Measurements from ENCODE around the gene RAB38.

Gene RAB38

DNA sequence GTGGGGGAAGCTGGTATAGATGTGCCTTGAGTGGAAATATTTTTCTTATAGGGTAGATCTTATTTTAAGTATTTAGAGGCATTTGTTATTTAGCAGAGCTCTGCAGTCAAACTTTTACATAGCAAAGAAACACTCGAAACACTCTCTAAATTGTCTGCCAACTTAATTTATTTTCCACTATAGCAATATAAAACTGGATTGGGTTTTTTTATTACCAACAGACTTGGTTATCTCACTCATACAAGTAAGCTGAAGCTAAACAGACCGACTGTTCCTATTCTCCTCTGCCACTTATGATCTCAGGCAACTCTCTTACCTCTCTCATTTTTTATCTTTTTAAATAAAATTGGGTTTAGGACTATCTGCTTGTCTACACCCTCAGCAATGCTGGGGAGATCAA, 4.6 kb downstream of the RAB38 start:
- DNase-seq (ENCODE audit: low read depth in 2 of 3, low spot score in 1 of 3), result no peak

DNA sequence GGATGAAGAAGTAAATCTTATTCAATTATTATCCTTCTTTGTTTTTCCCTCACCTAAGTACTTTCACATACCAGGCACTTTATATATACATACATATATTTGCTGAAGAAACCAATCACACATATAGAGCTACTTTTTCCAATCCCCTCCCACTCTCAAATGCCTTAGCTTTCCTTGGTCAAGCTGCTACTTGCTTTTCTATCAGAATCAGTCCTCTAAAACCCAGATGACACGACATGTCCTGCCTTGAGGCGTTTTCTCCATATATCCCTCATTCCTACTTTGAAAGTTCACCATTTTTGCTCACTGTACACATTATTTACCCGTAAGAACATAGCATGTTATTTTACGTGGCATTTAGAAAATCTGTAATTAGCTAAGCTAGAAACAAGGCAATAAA, 5.4 kb downstream of the RAB38 start:
- DNase-seq (ENCODE audit: low read depth in 2 of 3, low spot score in 1 of 3), result no peak

DNA sequence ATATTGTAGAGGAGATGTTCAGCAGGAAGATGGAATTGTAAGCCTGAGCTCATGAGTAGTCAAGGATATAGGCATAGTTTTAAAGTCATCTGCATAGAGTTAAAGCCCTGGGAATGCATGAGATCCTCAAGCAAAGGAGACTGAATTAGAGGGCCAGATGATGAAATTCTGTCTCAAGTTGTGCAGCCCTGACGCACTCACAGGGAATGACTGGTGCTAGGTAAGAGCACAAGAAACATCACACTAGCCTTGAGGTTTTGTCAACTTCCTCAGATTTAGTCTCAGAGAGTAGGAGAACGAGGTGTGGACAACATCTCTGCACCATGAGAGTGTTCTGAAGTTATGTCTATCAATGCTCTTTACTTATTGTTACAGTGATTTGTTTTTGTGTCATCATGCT, 5.8 kb downstream of the RAB38 start:
- DNase-seq (ENCODE audit: low read depth in 2 of 3, low spot score in 1 of 3), result no peak

DNA sequence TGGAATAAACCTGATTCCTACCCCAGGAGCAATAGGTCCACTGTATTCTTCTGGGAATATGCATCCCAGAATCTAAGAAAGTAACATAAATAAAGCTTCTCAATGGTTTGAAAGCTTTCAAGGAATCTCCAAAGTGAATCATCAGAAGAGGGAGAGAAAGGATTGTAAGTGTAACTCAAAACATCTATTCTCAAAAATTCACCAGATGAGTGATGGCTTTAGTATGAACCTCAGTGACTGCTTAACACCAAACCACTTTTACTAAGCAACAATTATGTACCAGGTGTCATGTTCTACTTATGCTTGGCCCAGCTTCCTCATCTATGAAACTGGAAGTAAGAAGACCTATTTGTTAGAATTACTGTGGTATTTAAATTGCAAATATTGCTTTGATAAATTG, 7.4 kb downstream of the RAB38 start:
- DNase-seq (ENCODE audit: low read depth in 2 of 3, low spot score in 1 of 3), result no peak

DNA sequence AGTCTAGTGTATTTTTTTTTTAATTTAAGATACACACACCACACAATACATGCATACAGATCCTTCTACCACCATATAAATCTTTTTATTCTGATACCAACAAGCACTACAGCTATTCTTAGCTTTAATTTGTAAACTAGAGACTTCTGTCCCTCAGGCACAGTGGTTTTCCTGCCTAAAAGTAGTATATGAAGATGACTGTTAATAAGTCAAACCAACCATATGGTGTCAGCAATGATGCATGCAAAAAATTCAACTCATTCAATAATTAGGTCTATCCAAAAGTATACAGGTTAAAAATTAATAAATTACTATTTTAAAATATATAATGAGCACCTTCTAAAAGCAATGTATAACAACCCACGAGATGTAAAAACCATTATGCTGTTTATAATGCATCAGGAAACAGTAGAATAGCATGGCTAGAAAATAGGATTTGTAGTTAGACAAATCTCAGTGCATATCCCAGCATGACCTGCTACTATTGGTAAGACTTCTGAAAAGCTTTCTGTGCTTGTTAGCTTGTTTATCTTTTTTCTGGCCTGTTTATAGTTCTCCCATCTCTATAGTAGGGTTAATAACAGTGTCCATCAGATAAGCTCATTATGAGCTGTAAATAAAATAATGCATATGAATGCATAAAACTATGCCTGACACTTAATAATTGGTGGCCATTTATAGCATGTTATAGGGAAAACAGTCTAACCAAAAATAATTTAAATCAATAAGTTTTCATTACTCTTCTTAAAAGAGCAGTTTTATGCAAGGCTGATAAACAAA, 10.2 kb downstream of the RAB38 start:
- DNase-seq (ENCODE audit: low read depth in 2 of 3, low spot score in 1 of 3), result no peak

DNA sequence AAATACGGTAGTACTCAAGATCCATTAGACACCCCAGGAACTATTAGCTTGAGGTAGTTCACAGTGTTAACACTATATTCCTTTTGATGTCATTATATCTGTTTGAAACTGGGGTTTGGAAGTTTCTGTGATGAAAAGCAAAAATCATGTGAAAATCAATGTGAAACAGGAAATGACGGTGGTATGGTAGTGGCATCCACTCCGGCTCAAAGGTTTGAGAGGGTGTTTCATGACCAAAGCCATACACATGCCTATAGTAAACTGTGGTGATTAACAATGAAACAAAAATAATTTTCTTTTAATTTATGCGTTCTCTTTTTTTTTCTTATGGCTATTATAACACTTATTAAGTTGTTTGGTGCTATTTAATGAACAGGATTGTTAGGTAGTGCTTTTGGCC, 10.9 kb downstream of the RAB38 start:
- DNase-seq (ENCODE audit: low read depth in 2 of 3, low spot score in 1 of 3), result no peak

DNA sequence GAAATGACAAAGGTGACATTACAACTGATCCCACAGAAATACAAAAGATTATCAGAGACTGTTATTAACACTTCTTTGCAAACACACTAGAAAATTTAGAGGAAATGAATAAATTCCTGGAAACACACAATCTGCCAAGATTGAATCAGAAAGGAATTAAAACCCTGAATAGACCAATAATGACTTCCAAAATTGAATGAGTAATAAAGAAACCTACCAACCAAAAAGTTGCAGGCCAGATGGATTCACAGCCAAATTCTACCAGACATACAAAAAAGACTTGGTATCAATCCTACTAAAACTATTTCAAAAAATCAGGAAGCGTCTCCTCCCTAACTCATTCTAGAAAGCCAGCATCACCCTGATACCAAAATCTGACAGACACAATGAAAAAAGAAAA, 17.2 kb downstream of the RAB38 start:
- DNase-seq (ENCODE audit: low read depth in 2 of 3, low spot score in 1 of 3), result no peak

DNA sequence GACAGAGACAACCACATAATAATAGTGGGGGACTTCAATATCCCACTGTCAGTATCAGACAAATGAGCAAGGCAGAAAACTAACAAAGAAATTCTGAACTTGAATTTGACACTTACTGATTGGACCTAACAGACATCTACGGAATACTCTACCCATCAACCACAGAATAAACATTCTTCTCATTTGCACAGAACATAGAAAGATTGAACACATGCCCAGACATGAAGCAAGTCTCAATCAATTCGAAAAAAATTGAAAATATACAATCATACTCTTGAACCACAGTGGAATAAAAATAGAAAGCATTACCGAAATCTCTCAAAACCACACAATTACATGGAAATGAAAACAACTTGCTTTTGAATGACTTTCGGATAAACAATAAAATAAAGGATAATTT, 17.9 kb downstream of the RAB38 start:
- no peak for DNase-seq (ENCODE audit: low read depth in 2 of 3, low spot score in 1 of 3)

DNA sequence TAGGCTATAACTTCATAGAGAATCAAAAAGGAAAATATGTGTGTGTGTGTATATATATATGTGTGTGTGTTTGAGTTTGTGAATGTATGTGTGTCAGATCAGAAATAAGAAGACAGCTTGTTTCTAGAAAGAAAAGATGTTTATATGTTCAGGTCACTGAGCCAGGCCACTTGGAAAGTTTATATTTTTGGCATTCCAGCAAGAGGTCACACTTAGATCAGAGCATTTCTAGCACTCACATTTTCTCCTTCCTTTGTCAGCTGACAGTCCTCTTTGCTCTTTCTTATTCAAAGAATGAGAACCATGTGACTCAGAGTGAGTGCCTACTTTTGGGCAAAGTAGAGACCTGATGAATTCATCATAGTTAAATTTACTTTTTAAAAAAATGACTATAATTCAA, 22.9 kb downstream of the RAB38 start:
- DNase-seq (ENCODE audit: low read depth in 2 of 3, low spot score in 1 of 3), result no peak

DNA sequence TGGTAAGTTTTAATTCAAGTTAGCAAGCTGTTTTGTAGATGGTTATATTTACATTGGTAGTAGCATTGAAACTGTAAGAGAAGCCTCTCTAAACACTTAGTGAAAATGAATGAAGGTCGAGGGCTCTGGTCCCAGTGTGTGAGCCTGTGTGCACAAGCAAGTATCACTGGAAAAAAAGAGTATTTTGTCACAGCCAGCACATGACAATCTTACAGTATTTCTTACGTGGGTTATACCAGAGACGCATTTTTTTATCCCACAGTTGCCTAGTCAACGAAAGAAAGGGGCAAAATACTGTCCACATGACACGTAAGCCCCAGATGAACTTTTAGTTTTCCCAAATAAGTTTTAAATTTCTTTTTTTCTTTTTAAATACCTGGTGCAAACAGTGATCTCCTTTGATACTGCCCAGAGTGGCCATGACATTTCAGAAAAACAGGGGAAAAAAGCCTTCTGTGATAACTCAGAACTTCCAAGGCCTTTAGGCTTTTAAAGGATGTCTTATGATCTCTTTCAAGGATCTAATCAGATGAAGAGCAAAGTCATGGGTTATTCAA, 23.5 kb downstream of the RAB38 start:
- DNase-seq (ENCODE audit: low read depth in 2 of 3, low spot score in 1 of 3), result no peak

DNA sequence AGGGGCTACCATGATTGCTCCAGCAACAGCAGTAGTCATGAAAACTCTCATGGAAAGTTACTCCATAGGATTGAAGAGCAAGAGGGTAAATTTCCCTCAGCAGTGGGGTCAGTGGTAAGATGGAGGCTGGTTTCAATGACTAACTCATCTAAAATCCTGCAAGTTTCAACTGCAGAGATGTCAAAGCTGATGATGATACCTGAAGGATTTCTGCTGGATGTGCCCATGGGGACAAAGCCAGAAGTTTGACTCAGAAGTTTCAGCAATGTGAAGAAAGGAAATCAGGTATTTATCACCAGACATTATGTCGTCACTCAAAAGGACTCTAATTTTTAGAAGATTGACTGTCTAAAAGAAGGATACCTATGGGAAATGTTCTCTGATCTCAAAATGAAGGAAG, 29.1 kb downstream of the RAB38 start:
- no peak for DNase-seq (ENCODE audit: low read depth in 2 of 3, low spot score in 1 of 3)

DNA sequence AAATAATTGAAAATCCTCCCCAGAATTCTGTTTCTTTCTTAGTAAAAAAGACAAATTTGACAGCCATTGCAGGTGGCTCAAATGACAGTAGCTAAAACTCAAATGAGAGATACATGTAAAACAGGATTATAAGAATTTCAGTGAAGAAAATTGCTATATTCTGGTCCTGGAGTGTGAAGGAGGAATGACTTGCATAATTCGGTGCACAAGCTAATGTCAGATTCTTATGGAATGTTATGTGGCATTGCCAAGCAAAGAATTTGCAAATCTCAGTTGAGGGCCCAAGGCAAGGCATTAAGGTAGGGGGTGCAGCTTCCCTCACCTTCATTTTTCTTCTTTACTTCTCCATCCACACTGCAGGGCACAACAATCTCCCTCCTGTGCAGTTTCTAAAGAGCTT, 35.4 kb downstream of the RAB38 start:
- DNase-seq (ENCODE audit: low read depth in 2 of 3, low spot score in 1 of 3), result no peak

DNA sequence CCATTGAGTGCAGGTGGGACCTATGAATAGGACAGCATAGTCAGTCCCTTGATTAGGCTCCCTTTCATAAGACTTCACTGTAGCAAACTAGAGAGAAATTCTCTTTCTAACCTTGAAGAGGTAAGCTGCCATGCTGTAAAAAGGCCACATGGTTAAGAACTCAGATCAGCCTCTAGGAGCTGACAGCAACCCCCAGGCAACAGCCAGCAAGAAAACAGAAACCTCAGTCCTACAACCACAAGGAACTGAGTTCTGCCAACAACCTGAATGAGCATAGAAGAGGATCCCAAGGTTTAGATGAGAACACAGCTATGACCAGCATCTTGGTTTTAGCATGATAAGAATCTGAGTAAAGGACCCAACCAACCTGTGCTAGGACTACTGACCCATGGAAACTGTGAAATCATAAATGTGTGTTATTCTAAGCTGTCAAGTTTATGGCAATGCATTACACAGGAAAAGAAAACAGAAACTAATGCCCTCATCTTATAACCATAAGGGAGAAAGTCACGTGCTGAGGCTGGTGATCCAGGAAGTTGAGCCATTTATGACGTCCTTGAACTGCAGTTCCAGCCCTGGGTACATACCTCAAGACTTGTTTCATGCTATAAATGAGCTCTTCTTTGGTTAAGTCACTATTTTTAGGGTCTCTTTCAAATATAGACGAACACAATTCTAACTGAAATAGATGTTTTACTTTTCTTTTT, 43.3 kb downstream of the RAB38 start:
- DNase-seq (ENCODE audit: low read depth in 2 of 3, low spot score in 1 of 3), result no peak

DNA sequence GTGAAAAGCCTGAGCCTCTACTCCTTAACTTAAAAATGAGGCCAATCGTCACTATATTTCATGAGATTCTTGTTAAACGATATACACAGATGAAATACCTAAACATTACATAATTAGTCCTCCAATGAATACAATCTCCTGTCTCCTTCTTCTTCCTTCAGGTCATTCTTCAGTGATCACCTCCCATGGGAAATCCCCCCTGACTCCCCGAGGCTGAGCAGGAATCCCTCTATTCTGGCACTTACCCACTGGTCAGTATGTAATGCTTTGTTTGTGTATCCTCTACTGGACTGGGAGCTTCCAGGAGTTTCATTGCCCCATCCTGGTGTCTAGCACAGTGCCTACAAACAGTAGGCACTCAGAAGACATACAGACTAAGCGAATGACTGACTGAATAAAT, 52.3 kb downstream of the RAB38 start:
- DNase-seq (ENCODE audit: low read depth in 2 of 3, low spot score in 1 of 3), result no peak

DNA sequence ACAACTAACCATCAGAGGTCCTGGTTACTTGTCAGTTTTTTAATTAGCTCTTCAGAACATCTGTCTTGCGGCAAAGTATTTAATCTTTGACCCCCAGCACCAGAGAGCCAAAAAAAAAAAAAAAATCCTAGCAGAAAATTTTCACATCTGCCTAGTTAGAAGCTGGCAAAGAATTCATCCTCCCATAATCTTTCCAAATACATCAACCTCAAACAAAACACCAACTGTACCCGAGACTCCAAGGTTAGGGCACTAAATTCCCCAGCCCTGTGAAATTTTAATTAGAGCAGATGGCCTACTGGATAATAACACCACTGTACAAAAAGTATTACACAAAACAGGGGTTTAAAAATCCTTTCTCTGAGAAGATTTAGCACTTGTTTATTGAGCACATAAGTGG, 55.7 kb downstream of the RAB38 start:
- no peak for DNase-seq (ENCODE audit: low read depth in 2 of 3, low spot score in 1 of 3)

DNA sequence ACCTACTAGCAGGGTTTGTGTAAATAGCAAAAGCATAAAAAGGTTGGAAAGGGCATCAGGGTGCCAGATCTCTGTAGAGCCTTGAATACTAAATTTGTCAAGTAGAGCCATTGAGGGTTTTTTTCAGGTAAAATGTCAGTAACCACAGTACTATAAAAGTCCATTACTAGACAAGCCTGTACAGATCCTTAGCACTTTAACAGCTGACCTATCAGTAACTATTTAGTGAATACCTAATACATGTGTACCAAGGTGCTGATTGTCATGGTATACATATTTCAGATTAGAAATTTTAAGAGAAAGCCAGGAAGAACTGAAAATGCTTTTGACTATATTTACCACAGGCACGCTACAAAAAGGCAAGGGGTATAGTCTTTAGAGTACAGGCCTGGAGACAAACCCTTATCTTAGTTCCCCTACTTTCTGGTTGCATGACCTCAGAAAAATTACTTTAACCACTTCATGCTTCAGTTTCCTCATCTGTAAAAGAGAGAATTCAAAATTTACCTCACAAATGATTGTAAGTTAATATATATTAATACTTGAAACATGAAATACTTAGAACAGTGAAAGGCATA, 57.9 kb downstream of the RAB38 start:
- no peak for DNase-seq (ENCODE audit: low read depth in 2 of 3, low spot score in 1 of 3)

DNA sequence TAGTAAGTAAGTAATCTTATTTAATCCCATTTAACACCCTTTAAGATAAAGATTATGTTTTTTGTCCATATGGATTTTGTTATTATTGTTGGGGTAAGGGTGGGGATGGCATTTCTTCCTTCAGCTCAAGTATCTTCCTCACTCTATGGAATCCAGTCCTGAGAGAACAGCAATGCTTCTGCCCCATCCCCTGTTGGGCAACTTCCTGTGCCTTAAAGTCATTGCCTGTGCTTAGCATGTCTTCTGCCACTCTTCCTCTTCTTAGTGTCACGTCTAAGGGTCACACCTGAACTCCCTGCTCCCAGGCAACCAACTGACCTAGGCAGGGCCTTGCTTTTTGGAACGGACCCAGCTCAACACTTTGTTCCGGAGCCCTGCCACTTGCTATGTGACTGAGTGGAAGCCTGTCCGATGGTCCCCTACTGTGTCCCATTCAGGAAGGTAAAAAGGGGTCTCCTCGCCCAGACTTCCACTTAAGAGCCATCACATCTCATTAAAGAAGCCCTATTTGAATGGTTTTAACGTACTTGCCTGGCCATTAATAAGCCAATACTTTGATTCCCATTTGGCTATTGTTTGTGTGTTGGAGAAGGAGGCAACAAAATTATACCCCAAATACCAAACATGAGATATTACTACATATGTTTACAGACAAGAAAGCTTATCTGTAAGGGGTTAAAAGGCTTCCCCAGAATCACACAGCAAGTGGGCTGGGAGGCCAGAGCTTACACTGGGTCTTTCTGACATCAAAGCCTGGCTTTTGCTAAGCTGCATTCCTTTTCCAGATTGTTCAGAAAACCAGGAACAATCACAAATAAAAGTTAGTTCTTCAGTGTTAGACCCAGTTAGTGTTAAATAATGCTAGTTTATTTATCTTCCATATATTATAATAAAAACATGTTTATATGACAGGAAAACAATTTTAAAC, 59.2 kb downstream of the RAB38 start:
- no peak for DNase-seq (ENCODE audit: low read depth in 2 of 3, low spot score in 1 of 3)

DNA sequence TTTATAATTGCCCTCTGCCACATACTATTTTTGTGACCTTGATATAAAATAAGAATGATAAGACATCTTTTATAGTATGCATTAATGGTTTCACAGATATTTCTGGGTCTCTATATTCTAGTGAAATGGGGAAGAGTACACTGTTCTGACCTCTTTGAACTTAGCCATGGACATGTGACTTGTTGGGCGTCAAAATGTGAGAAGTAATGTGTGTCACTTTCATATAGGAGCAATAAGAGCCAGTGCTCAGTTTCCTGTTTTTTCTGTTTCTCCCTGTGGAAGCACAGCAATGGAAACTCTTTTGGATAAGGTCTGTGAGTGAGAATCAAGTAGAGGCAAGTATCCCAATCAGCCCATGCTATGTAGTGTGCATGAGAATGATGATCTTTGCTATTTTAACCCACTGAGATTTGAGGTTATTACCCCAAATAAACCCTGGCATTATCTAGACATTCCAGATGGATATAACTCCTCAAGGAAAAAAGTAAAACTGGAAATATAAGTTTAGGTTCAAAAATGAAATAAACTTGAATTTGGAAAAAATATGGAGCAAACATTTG, 60.7 kb downstream of the RAB38 start:
- DNase-seq (ENCODE audit: low read depth in 2 of 3, low spot score in 1 of 3), result no peak

DNA sequence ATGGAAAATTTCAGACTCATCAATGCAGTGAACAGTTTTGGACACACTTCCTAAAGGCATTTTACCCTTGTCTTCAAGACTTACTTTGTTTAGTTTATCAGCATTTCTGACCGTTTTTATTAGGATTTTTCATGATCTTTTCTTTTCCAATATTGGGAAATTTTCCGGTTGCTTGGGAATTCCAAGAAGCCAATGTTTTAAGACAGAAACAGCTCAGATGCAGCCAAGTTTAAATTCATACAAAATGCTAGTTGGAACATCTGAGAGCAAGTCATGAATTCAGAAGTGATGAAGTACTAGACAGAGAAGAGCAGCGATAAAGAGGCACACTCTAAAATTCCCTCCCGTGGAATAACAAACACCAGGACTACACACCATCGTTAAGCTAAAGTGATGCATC, 68.6 kb downstream of the RAB38 start:
- DNase-seq (ENCODE audit: low read depth in 2 of 3, low spot score in 1 of 3), result no peak

DNA sequence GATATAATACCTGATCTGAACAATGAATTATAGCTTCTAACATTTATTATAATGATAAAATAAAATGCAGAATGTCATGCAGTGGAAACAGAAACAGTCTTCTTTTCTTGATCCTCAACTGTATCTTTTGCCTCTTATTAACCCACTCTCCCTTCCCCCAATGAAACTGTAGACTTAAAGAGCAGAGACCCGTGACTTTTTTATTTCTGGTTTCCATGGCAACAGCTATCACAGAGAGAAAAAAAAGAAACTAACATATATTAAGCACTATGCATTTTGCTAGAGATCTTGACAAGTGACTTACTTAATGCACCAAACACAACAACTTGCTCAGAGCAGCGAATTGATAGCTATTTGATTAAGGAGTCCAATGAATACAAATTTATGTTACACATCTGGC, 69.3 kb downstream of the RAB38 start:
- no peak for DNase-seq (ENCODE audit: low read depth in 2 of 3, low spot score in 1 of 3)

DNA sequence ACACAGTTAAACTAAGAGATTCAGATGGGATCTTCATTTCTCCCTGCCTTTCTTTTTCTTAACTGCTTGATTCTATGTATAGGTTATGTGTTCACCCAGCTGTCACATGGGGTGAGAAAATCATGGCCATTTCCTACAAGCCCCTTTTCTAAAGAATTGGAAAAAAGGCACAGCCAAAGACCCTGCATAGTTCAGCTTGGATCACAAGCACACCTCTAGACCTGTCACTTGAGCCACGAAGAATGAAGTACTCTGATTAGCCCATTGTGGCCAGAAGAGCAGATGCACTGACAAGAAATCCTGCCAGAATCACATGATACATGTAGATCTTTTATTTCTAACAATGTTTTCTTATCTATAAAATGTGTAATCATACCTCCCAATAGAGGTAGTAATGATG, 69.7 kb downstream of the RAB38 start:
- DNase-seq (ENCODE audit: low read depth in 2 of 3, low spot score in 1 of 3), result no peak

Data from stimulated activated CD4-positive, alpha-beta T cell treated with anti-CD3 and anti-CD28 coated beads, Interleukin-12 subunit alpha, Interleukin-12 subunit beta, amount 100 ng/mL, for 48 hours (primary cell).